Activated naive CD8-positive, alpha-beta T cell treated with anti-CD3 and anti-CD28 coated beads, Interleukin-2, amount 50 U/mL, for 16 hours (primary cell): ENCODE results near the gene MTMR2.

Experiments used
- DNase-seq: peaks from one replicate; pipeline ENCODE4 v3.0.0-alpha.2; 2020; ENCODE audit warnings: low read depth, low spot score

Gene MTMR2

DNA sequence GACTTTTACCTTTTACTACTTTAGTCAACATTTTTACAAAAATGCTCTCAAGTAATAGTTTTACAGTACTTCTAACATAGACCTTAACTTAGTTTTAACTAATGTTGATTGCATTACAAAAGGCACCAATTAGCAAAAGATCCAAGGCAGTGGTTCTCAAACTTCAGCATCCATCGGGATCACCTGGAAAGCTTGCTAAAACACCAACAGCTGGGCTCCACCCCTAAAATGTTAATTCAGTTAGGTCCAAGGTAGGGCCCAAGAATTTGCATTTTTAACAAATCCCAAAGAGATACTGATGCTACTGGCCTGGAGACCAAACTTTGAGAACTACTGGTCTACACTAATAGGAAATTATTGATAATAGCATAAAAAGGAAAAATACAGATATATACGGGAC is 5.9 kb downstream of the MTMR2 start:
- DNase-seq = no peak

- DNase-seq = no peak
Measured at GRCh38 chr11:95917193-95918036, 6.5 kb downstream of the MTMR2 start.

DNA sequence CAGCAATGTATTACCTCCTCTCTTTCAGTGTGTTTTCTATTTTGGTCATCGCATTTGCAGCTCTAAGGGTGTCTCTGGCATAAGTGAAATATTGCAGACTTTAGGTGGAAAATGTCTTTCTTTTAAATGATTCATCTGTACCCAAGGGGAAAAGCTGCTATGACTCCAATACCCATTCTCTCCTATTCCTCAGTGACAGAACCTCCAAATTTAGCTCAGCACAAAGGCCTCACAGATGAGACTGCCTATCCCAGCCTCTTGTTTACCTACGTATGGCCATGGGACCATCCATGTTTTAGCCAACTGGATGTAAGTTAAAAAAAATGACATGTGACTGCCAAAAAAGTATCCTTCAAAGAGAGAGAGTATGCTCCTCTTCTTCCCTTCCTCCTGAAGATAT is 7.9 kb downstream of the MTMR2 start:
- DNase-seq = no peak

GRCh38 chr11:95915051-95915450 is 8.9 kb downstream of the MTMR2 start:
- no peak for DNase-seq

- DNase-seq = no peak
Measured at GRCh38 chr11:95913830-95914615, 9.9 kb downstream of the MTMR2 start.

DNA sequence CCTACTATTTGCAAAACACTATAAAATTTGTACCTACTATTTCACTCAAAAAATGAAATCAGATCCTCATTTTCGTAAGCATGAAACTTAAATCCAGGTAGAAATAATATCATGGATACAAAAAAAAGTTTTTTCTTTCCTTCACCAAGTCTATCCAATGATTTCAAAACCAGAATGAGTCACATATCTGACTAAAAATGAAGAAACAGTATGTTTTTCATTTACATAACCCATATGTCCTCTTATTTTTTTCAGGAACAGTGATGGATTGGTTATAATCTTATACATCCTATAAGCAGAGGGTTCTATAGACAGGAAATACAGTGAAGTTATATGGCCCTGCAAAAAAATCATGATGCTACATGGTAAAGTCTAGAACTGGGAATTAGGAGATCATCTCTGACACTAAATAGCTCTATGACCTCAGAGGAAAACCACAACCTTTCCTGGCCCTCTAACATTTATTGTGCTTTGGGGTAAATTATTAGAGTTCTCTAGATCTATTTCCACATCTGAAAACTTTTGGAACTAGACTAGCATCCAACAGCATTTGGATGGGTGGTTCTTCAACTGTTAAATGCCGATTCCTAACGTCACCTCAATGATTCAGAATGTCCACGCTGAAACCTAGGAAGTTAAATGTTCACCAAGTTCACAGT is 10.9 kb downstream of the MTMR2 start:
- no peak for DNase-seq

DNA sequence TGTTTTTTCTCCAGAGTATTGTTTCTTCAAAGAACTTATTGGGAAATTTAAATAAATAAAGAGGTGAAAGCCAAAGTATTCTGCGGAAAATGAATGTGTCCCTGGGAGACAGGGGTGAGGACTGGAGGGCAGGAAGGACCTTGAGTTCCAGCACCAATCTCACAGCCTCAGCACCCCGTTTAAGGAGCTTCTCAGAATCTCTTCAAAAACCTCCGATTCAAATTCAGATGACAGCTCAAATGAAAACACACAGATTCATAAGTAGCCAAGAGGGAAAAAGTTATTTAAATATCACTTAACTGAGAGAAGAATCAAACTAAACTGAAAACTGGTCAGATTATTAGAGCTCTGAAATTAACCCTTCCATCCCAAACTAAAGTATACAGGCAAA is 12.5 kb downstream of the MTMR2 start:
- no peak for DNase-seq

- no peak for DNase-seq
Measured at GRCh38 chr11:95910638-95911368, 13.1 kb downstream of the MTMR2 start.

- DNase-seq = no peak
Measured at GRCh38 chr11:95908826-95909225, 15.1 kb downstream of the MTMR2 start.

GRCh38 chr11:95907476-95907875 is 16.4 kb downstream of the MTMR2 start:
- DNase-seq = no peak

GRCh38 chr11:95904009-95904650 is 19.8 kb downstream of the MTMR2 start:
- DNase-seq = no peak

GRCh38 chr11:95898782-95899181 is 25.1 kb downstream of the MTMR2 start:
- no peak for DNase-seq

- DNase-seq = no peak
Measured at GRCh38 chr11:95897731-95898130, 26.2 kb downstream of the MTMR2 start.

DNA sequence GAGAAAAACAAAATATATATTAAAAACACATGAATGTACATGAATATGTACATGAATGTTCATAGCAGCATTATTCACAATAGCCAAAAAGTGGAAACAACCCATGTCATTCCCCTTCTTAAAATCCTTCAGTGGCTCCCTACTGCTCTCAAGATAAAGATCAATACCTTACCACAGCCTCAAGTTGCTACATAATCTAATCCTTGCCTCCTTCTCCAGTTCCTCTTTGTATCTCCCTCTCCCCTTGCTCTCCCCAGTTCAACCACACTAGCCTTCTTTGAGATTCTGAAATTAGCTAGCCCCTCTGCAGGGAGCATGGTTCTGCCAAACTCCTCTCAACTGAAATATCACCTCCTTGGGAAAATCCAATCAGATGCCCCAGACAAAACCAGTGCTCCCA is 28.1 kb downstream of the MTMR2 start:
- DNase-seq = no peak

DNA sequence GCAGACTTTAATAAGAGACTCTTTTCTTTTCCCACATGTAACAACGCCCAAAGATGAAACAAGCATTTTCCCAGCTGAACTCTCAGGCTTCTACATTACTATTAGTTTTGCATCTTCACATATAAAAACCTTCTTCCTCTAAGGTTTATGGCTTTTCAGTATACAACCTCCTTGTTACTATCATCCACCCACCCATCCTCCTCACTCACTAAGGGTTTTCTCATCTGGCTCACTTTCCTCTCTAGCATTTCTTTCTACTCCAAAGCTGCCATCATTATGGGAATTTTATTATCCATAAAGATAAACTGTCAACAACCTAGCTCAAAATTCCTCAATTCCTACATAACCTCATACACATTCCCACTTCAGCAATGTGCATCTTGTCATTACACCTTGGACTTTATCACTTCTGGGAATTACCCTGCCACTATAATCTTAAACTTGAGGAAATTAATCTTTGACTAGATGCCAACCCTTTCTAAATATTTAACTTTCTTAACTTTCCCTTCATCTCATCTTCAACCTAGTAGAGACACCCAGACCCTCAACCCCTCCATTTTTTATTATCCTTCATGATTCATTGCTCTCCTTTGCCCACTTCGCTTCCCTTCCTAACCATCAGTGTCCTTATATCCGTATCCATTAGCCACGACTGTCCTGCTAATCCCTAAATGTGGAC is 30.9 kb downstream of the MTMR2 start:
- no peak for DNase-seq

GRCh38 chr11:95892492-95892891 is 31.4 kb downstream of the MTMR2 start:
- no peak for DNase-seq

DNA sequence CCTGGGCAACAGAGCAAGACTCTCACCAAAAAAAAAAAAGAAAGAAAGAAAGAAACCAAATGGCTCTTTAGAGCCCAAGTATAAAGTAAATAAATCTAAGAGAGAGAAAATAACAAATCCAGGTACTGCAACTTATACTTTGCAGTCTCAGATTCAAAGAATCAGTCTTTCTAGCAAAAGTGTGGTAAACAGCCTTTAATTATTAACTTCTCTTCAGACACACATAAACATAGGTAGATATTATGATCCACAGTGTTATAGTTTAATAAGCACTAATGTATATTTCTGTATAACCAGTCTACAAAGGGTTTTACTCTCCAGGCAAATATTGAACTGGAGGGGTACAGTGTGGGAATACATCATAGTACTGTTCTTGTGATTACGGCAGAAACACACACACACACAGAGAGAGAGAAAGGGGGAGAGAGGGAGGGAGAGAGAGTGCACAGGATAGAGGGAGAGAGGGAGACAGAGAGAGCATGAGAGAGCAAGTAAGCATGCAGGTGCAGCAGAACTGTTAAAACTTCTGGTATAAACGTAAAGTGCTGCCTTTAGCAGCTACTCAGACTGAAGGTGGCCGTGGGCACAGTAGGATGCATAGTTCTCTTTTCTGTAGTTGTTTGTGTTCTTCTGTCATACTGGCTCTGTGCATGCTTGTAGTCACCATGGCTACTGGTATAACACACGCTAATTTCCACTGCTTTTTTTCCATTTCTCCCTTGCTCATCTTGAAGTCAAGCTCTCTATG is 32.3 kb downstream of the MTMR2 start:
- no peak for DNase-seq

- DNase-seq = no peak
Measured at GRCh38 chr11:95888852-95889251, 35.1 kb downstream of the MTMR2 start.

- no peak for DNase-seq
Measured at GRCh38 chr11:95888439-95888838, 35.5 kb downstream of the MTMR2 start.

DNA sequence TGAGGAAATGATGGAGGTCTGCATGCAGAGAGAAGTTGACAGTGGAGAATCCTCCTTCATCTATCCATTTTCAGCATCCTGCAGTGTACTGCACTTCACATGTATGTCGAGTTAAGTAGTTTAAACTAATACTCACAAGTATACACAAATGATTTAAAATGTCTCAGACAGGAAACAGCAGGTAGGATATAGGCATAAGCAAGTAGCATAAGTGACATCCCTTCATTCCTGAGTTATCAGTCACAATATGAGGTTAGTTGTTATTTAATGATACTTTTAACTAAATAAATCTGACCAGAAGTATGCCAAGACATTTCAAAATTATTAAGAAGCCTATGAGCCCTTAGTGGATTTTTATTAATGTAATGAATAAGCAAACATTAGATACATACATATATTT is 37.4 kb downstream of the MTMR2 start:
- no peak for DNase-seq
